HEK293 (cell line): ENCODE data around the gene ULBP3.

Source experiments
- KLF16 ChIP-seq: fragments of 450-650 bp; formaldehyde crosslinking; IDR thresholded peaks from 2 replicates; pipeline ENCODE4 v1.5.1; 2017; ENCODE audit warnings: missing biosample characterization, missing genetic modification characterization
- MEIS1 ChIP-seq: sonication (generic); formaldehyde crosslinking; IDR thresholded peaks from 2 replicates; pipeline ENCODE4 v1.8.1; 2022; ENCODE audit warnings: missing genetic modification reagents, mild to moderate bottlenecking, borderline replicate concordance
- RBAK ChIP-seq: fragments of 450-650 bp; formaldehyde crosslinking; IDR thresholded peaks from 2 replicates; pipeline ENCODE4 v1.5.1; 2016; ENCODE audit warnings: missing biosample characterization, missing genetic modification characterization
- ZBTB8A ChIP-seq: fragments of 450-650 bp; formaldehyde crosslinking; IDR thresholded peaks from 2 replicates; pipeline ENCODE4 v1.5.1; 2016; ENCODE audit warnings: missing biosample characterization, missing genetic modification characterization
- ZNF138 ChIP-seq: fragments of 450-650 bp; formaldehyde crosslinking; IDR thresholded peaks from 2 replicates; pipeline ENCODE4 v1.5.1; 2016; ENCODE audit warnings: missing biosample characterization, missing genetic modification characterization, borderline replicate concordance
- ZNF510 ChIP-seq: fragments of 450-650 bp; formaldehyde crosslinking; IDR thresholded peaks from 2 replicates; pipeline ENCODE4 v1.5.1; 2018; ENCODE audit warnings: mild to moderate bottlenecking, missing genetic modification characterization, missing biosample characterization; ENCODE audit not compliant: insufficient replicate concordance
- ZNF843 ChIP-seq: fragments of 450-650 bp; formaldehyde crosslinking; IDR thresholded peaks from 2 replicates; pipeline ENCODE4 v1.5.1; 2016; ENCODE audit warnings: missing biosample characterization, missing genetic modification characterization
- ZSCAN16 ChIP-seq: fragments of 450-650 bp; formaldehyde crosslinking; IDR thresholded peaks from 2 replicates; pipeline ENCODE4 v1.5.1; 2016; ENCODE audit warnings: missing biosample characterization, missing genetic modification characterization
- TF ChIP-seq, protein P1 (sequence below): fragments of 450-650 bp; formaldehyde crosslinking; IDR thresholded peaks from 2 replicates; pipeline ENCODE4 v1.5.1; 2016; ENCODE audit warnings: missing biosample characterization, missing genetic modification characterization
- TF ChIP-seq, protein P2 (sequence below): fragments of 450-650 bp; formaldehyde crosslinking; IDR thresholded peaks from 2 replicates; pipeline ENCODE4 v1.5.1; 2016; ENCODE audit warnings: missing biosample characterization, missing genetic modification characterization, low read depth
- TF ChIP-seq, protein P3 (sequence below): fragments of 450-650 bp; formaldehyde crosslinking; IDR thresholded peaks from 2 replicates; pipeline ENCODE4 v1.5.1; 2016; ENCODE audit warnings: missing biosample characterization, missing genetic modification characterization
- TF ChIP-seq, protein P4 (sequence below): fragments of 450-650 bp; formaldehyde crosslinking; IDR thresholded peaks from 2 replicates; pipeline ENCODE4 v1.5.1; 2016; ENCODE audit warnings: missing biosample characterization, missing genetic modification characterization

DNA sequence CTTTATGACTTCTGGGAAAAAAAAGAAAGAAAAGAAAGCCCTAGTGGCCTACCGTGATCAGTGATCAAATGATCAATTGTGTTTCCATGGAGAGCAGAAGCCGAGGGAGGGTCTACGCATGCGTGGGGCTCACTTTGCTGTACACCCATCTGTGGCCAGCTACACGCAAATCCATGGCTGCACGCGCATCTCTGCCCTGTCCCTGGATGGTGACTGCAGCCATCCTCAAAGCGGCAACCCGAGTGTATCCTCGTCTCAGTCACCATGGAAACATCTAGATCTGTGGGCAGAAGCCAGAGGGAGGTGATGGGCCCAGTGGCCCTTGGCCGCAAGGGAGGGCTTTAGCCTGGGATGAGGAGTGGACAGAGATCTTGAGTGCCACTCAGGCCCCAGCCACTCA, 785 bp upstream of the ULBP3 start:
- TF ChIP-seq, protein P1, sequence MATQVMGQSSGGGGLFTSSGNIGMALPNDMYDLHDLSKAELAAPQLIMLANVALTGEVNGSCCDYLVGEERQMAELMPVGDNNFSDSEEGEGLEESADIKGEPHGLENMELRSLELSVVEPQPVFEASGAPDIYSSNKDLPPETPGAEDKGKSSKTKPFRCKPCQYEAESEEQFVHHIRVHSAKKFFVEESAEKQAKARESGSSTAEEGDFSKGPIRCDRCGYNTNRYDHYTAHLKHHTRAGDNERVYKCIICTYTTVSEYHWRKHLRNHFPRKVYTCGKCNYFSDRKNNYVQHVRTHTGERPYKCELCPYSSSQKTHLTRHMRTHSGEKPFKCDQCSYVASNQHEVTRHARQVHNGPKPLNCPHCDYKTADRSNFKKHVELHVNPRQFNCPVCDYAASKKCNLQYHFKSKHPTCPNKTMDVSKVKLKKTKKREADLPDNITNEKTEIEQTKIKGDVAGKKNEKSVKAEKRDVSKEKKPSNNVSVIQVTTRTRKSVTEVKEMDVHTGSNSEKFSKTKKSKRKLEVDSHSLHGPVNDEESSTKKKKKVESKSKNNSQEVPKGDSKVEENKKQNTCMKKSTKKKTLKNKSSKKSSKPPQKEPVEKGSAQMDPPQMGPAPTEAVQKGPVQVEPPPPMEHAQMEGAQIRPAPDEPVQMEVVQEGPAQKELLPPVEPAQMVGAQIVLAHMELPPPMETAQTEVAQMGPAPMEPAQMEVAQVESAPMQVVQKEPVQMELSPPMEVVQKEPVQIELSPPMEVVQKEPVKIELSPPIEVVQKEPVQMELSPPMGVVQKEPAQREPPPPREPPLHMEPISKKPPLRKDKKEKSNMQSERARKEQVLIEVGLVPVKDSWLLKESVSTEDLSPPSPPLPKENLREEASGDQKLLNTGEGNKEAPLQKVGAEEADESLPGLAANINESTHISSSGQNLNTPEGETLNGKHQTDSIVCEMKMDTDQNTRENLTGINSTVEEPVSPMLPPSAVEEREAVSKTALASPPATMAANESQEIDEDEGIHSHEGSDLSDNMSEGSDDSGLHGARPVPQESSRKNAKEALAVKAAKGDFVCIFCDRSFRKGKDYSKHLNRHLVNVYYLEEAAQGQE = no peak
- TF ChIP-seq ZNF843 (no peak), ZNF510 (tag by site-specific recombination) (no peak), ZNF138 (no peak), MEIS1 (CRISPR knock-in tag) (no peak), KLF16 (tag by site-specific recombination) (no peak), RBAK (tag by site-specific recombination) (no peak), ZBTB8A (tag by site-specific recombination) (no peak), ZSCAN16 (no peak)
- TF ChIP-seq, protein P2, sequence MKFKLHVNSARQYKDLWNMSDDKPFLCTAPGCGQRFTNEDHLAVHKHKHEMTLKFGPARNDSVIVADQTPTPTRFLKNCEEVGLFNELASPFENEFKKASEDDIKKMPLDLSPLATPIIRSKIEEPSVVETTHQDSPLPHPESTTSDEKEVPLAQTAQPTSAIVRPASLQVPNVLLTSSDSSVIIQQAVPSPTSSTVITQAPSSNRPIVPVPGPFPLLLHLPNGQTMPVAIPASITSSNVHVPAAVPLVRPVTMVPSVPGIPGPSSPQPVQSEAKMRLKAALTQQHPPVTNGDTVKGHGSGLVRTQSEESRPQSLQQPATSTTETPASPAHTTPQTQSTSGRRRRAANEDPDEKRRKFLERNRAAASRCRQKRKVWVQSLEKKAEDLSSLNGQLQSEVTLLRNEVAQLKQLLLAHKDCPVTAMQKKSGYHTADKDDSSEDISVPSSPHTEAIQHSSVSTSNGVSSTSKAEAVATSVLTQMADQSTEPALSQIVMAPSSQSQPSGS (tag by site-specific recombination) = no peak
- TF ChIP-seq, protein P3, sequence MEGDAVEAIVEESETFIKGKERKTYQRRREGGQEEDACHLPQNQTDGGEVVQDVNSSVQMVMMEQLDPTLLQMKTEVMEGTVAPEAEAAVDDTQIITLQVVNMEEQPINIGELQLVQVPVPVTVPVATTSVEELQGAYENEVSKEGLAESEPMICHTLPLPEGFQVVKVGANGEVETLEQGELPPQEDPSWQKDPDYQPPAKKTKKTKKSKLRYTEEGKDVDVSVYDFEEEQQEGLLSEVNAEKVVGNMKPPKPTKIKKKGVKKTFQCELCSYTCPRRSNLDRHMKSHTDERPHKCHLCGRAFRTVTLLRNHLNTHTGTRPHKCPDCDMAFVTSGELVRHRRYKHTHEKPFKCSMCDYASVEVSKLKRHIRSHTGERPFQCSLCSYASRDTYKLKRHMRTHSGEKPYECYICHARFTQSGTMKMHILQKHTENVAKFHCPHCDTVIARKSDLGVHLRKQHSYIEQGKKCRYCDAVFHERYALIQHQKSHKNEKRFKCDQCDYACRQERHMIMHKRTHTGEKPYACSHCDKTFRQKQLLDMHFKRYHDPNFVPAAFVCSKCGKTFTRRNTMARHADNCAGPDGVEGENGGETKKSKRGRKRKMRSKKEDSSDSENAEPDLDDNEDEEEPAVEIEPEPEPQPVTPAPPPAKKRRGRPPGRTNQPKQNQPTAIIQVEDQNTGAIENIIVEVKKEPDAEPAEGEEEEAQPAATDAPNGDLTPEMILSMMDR (tag by site-specific recombination) = no peak
- TF ChIP-seq, protein P4, sequence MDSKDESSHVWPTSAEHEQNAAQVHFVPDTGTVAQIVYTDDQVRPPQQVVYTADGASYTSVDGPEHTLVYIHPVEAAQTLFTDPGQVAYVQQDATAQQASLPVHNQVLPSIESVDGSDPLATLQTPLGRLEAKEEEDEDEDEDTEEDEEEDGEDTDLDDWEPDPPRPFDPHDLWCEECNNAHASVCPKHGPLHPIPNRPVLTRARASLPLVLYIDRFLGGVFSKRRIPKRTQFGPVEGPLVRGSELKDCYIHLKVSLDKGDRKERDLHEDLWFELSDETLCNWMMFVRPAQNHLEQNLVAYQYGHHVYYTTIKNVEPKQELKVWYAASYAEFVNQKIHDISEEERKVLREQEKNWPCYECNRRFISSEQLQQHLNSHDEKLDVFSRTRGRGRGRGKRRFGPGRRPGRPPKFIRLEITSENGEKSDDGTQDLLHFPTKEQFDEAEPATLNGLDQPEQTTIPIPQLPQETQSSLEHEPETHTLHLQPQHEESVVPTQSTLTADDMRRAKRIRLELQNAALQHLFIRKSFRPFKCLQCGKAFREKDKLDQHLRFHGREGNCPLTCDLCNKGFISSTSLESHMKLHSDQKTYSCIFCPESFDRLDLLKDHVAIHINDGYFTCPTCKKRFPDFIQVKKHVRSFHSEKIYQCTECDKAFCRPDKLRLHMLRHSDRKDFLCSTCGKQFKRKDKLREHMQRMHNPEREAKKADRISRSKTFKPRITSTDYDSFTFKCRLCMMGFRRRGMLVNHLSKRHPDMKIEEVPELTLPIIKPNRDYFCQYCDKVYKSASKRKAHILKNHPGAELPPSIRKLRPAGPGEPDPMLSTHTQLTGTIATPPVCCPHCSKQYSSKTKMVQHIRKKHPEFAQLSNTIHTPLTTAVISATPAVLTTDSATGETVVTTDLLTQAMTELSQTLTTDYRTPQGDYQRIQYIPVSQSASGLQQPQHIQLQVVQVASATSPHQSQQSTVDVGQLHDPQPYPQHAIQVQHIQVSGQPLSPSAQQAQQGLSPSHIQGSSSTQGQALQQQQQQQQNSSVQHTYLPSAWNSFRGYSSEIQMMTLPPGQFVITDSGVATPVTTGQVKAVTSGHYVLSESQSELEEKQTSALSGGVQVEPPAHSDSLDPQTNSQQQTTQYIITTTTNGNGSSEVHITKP (tag by site-specific recombination) = no peak
